GM18870 (cell line): Measurements from ENCODE around the gene CCER1.
A peak's percentile ranks its signal among the peaks of the same experiment; 100 is the strongest.
"Not testable (repeated sequence)": the region's sequence is repeated elsewhere in the genome, so short reads cannot be mapped to it uniquely, and the experiment has no call there.

ENCODE experiments used
- ATAC-seq: cut with Tn5 transposase; IDR thresholded peaks from one replicate; pipeline ENCODE4 v1.9.1; 2021; ENCODE audit warnings: moderate library complexity; ENCODE audit not compliant: unreplicated experiment

Gene CCER1, protein sequence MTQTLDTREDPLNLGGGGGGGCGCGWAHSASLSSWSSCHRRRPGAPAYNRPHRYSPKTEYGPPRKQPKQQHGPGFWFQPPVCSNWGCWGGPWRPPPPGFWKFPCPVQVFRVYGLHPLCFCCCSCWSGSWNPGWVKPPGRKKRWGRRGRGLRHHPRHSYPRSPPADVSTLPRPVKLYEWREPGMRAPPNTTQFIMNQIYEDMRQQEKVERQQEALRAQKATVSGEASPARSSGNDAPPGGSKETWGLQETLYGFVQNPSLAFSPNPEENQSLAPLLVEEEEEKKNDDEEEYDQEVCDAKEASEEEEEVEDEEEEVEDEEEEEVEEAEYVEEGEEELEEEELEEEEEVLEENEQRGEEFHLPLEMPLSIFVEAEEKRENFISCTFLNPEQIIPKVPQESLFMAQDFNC

DNA sequence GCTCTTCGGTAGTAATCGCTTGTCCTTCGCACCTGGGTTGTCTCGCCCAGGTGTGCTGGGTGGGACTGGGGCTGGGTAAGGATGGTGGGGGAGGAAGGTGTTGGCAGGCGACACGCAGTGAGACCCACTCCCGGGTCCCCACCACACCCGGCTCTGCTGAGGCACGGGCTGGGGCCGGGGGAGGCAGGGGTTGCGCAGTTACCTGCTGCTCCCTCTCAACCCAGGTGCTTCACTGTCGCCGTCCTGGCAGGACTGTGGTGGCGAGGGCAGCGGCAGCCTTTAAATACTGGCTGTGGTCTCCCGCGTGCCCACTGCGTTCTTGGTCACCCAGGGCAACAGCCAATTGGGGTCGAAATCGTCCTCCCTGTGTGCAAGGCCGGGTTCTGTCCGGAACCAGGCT lies at the start of gene CCER1:
Gene CCER1 (minus strand): TSS at position 256 of the 400 bp plus-strand sequence. CDS start 434 bp downstream, outside the sequence.
- no peak for ATAC-seq

DNA sequence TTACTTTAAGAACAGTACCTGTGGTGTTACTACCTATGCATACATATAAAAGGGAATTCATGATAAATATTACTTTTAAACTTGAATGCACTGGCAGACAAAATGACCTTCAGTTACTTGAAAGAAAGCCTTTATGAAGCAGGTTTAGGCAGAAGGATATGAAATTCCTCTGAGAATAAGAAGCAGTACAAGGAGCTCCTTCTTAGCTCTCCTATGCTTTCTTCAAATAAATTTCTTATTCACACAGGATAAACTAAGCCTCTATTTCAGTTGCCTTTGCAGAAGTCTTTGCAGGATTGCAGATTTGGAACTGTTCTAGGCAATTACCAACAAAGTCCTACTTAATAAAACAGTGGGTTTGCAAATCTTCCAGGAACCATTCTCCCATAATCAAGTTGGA lies 48.8 kb upstream of the CCER1 start:
- no peak for ATAC-seq

DNA sequence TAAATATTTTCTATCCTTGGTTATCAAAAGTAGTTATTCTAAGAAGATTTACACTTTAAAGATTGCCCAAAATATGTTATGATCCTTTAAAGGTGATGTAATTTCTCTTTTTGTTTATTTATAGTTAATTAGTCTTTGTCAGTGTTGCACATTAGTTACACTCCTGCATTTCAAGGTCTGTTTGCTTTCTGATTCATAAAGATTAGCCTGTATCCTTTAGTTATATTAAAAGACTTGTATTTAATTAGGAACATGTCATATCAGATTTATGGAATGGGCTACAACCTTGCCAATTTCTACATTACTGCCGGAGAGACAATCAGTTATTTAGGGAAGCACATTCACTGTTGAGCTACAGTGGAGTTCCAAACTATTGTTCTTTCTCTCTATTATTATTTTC lies 46.3 kb upstream of the CCER1 start:
- no peak for ATAC-seq

DNA sequence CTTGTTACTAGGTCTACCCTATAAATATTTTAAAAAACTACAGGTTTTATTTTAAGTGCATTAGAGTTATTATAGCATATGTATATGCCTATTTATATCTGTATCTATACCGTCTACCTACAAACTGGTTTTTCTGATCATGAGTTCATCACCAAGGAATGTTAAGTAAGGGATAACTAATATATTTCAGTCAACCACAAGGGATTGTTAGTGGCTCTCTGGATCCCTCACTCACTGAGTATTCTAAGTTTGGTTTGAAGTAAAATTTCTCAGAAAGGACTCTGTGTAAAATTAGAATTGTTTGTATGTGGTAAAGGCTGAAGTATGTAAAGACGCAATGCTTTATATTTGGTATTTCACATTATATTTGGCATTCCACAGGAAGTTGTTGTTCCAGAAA lies 45.0 kb upstream of the CCER1 start:
- no peak for ATAC-seq

DNA sequence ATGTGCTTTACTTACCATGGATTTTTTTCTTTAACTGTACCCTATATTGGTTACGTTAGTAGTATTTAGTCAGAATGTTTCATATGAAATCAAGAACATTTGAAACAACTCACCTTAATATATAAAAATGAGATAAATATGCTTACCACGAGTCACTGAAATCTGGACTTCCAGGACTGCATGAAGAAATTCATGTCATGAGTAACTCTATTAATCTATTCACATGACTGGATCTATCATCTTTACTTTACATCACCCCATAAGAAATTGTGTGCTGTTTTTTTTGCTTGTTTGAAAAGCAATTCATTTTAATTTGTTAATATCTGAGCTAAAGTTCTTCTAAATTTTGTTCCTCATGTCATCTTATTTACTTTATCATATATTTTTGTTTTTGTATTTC lies 44.6 kb upstream of the CCER1 start:
- no peak for ATAC-seq

DNA sequence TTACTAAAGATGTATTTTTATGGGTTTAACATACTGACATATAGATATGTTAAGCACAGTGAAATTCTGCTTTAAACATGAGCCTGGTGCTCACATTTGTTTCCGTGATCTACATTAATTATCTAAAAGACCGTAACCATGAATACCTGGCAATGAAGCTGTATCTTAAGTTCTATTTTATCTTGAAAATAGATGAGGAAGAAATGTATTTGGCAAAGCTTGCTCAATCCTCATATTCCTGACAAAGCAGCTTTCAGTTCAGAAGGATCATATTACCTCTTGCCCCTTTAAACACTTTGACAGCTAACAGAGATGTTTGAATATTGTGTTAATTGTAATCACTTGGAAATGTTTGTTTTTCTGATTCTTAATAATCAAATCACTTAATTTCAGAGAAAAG lies 40.0 kb upstream of the CCER1 start:
- ATAC-seq, result no peak

DNA sequence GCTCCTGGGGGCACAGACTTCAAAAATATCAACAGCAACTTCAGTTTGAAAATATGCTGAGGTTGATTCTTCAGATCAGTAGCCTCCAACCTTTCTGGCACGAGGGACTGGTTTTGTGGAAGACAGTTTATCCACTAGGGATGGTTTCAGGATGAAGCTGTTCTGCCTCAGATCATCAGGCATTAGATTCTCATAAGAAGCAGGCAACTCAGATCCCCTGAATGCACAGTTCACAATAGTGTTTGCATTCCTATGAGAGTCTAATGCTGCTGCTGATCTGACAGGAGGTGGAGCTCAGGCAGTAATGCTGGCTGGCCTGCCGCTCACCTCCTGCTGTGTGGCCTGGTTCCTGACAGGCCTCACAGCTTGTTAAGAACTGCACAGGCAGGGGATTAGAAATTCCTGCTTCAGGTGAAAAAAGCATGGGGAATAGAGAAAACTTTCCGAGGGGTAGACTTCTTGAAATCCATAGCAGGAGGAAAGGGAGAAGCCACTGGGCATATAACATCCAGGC lies 37.0 kb upstream of the CCER1 start:
- no peak for ATAC-seq

DNA sequence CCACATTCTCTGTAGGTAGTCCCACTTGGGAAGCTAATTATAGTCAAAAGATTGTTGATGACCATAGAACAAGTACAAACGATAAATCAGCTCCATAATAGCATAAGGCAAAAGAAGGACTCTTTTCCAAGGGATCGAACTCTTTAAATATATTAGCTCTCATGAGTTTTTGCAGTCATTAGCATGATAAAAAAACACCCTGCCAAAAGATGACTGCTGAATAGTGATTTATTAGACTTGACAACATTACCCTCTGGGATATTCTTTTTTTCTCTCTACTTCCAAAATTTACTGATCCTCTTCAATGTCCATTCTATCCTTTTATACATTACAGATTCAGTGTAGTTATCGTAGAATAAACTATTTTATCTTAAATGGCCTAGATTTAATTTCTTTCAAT lies 35.6 kb upstream of the CCER1 start:
- no peak for ATAC-seq

DNA sequence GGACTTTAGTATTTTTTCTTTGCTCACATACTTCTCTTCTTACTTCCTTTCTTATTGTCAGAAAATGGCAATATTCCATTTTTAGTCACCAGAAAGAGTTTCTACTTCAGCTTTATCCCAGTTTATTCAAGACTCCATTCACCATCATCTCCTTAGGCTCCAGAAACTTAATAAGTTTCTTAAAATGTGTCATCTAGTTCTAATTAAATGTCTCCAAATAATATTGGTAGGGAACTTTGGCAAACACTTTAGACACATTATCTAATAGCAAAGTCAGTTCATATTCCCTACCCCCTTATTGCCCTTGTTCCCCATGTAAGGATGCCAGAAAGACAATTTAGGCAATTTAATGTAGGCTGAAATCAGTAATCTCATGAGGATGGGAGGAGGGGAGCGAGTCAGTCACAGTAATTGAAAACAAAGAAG lies 34.7 kb upstream of the CCER1 start:
- no peak for ATAC-seq

DNA sequence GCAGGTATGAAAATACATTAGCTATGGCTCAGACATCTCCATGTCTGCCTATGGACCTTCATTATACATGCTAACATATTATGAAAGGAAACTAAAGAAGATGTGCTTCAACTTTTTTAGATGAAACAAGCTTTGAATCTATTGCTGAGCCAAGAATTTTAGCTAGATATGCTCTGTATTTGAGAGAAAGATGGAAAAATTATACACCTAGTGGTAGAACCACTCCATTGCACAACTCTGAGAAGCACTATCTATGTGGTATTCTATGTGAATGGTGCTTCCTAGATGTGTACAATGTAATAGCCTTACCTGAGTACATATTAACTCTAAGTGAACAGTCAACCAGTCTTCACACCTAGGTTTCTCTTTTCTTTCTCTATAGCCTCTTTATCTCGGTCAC lies 32.5 kb upstream of the CCER1 start:
- no peak for ATAC-seq

DNA sequence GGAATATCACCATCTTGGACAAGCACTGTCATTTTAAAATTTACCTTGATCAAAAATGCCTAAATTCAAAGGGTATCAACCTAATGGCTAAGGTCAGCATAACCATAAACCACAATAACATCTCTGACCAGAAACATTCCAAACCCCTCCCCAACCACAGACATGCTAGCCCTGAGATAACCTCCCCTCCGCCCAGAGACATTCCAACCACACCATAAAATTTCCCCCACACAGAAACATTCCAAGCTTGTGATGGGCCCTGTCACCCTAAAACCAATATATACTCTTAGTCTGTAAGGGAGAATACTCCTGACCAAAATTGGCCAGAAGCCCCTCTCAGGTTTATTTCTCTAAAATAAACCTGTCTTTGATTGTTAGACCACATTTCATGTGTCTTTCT lies 32.1 kb upstream of the CCER1 start:
- no peak for ATAC-seq

DNA sequence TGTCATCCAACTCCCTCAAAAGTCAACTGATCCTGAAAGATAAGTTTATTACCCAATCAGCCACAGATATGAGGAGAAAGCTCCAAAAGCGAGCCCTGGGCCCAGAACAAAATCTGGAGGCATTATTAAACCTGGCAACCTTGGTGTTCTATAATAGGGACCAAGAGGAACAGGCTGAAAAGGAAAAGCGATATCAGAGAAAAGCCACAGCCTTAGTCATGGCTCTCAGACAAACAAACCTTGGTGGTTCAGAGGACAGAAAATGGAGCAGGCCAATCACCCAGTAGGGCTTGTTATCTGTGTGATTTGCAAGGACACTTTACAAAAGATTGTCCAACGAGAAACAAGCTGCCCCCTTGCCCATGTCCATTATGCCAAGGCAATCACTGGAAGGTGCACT lies 30.4 kb upstream of the CCER1 start:
- ATAC-seq, result not testable (repeated sequence)

DNA sequence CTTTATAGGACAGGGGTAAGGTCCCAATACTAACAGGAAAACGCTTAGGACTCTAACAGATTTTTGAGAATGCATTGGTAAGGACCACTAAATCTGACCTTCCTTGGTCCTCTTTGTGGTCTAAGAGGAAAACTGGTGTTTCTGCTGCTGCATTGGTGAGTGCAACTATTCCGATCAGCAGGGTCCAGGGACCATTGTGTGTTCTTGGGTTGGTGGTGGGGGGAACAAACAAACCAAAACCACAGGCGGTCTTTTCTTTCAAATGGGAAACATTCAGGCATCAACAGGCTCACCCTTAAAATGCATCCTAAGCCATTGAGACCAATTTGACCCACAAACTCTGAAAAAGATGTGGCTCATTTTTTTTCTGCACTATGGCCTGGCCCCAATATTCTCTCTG lies 29.1 kb upstream of the CCER1 start:
- no peak for ATAC-seq

DNA sequence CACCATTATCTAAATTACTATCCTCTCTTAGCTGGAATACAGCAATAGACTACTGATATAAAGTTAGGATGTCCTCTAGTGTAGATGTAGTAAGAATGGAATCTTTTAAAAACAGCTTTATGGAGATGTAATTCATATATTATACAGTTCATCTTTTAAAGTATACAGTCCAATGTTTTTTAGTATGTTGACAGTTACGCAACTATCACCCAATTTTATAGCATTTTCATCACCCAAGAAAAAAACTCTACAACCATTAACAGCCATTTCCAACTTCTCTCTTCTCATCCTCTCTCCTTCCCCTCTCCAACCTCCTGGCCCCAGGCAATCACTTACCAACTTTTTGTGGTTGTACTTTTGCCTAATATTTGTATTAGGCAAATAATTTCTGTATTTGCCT lies 27.2 kb upstream of the CCER1 start:
- no peak for ATAC-seq

DNA sequence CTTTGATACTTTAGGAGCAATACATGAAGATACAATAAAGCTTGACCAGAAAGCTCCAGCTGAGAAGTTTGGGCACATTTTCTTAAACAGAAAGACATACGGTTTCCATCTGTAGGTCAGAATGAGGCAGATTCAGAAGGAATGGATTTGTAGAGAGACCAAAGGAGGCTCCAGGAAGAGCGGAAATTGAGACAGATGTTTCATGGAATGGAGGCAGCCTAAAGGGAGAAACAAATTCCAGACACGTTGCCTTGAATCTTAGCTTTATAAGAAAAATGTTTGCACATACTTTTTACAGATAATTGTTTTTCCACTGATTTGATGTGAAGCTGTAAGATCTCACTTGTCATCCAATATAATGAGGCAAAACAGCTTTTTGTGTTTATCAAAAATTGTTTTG lies 25.0 kb upstream of the CCER1 start:
- no peak for ATAC-seq

DNA sequence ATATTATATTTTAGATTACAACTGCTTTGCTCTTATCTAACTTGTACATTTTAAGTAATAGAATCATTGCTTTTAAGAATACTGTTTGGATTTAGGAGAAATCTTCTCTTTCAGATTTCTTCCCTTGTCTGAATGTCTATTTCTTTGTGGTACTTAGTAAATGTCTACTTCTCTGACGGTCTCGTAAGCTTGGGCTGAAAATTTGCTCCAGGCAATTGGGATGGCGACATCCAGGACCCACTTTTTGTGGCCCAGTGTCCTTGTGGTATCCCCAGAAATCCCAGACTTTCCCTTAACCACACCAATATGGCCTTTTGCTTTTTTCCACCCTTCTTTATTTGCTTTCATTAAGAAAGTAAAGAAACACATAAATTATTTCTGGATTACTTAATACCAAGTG lies 24.0 kb upstream of the CCER1 start:
- no peak for ATAC-seq

DNA sequence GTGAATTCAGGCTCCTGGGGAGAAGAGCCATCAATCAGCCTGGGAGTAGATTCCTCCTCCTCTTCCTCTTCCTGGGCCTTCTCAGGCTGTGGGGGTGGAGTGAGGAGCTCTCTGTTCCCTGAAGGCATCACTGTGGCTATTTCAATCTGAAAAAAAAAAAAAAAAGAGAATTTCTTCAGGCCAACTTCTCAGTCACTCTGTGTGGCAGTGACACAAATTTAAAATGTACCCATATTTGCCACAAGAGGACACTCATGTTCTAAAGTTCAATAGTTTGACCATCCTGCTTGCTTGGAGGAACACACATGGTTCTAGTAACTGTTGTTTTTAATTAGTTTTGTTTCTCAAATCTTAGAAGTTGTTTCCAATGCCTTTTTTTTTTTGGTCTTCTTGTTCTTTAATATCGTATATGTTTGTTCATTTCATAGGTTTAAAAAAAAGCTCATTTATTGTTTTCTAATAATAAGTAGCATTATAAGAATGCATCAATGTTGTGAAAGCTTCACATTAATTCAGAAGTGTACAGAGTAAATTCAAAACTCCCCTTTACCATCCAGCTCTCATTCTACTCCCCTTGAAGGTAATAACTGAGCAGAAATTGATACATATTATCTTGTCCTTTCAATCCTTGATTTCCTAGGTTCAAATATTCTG lies 23.3 kb upstream of the CCER1 start:
- peak; percentile 96 for ATAC-seq

DNA sequence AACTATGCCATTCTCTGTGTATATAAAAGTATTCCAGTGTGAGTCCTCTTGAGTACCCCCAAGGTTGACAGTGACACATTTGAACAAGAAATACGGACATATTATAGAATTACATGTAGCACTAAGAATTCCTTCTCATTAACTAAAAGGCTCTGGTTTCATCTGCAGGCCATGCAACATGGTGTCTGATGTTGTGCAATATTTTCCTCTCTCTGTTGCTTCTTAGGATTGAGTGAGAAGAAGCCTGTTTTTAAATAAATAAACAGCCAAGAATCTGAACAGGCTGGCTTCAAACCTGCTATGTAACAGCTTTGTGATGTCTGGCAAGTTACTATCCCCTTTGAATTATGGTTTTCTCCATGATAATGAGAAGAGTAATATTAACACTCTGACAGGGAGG lies 22.2 kb upstream of the CCER1 start:
- no peak for ATAC-seq

DNA sequence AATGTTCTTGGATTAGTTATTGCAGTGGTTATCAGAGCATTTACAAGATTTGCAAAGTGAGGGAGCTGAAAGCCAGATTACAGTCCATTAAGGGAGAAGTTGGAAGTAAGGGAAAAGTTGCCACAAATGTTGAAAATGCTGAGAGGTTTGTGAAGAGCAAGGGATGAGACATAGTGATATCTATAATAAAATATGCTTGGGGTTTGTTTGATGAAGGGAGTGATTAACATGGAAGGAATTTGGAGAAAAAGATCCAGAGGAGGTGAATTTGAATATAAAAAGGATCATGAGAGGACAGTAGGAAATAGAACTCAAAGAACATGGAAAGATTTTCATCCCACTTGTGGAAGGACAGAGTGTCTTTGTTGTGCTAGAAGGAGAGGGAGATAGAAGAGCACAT lies 19.3 kb upstream of the CCER1 start:
- no peak for ATAC-seq

DNA sequence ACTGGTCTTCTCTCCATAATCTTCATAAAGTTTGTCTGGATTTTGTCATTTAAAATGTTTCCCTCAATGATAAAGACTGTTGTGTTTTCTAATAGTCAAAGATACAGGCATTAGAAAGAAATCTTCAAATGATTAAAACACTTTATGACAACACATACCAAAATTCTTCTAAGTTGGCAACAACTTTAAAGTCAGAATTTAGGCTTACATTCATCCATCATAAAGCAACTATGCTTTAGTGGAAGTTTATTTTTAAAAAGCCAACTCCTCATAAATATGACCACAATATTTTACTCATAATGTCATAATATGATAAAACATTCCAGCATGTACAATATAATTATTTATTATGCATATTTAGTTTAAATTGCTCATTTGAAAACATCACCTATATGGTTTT lies 17.2 kb upstream of the CCER1 start:
- ATAC-seq, result no peak

DNA sequence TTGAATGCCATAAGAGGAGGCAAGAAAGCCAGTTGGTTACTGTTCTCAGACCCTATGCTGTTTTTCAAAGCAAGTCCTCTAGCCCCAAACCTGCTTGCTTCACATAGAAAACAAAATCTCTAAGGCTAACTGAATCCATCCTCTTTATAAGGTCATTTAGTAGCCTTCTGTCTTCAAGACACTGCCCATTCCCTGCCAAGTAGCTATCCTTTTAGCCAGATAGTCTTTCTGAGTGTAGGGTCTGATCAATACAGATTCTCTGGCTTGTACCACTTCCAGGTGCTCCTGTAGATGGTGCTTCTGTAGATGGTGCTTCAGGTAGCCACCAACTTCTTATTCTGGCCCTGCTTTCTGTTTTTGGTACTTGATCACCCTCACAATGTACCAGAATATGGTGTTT lies 15.9 kb upstream of the CCER1 start:
- ATAC-seq, result no peak

DNA sequence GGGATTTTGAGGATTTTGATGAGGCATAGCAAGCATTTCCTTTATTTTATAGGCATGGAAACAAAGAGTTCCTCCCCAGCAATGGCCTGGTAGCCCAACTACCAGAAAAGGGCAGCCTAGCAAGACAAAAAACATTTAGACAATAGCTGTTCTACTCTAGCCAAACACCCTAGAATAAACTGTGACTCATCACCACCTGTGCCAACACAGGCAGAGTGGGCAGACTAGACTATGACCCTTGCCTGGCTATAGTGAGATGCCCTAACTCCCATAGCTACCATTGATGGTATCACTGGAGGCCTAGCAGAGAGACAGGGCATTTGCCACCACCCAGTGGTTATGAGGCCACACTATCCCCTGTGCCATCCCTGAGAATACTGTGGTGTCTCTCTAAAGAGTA lies 15.5 kb upstream of the CCER1 start:
- ATAC-seq, result no peak
